Activated CD4-positive, alpha-beta T cell treated with anti-CD3 and anti-CD28 coated beads, Interleukin-2, amount 50 U/mL, for 4 hours (primary cell): Measurements from ENCODE around the gene NTN3.
"Not testable (repeated sequence)": the region's sequence is repeated elsewhere in the genome, so short reads cannot be mapped to it uniquely, and the experiment has no call there.

ENCODE experiments used
- DNase-seq, 2 experiments: peaks; one replicate each; pipeline ENCODE4 v3.0.0-alpha.2; 2020

NTN3 gene

GRCh38 chr16:2441143-2441804, 29.8 kb upstream of the NTN3 start:
- DNase-seq = not testable (repeated sequence)

GRCh38 chr16:2443555-2443954, 27.5 kb upstream of the NTN3 start:
- DNase-seq = no peak

- no peak for DNase-seq
These were observed 23.0 kb upstream of the NTN3 start for GRCh38 chr16:2447920-2448583.

- no peak for DNase-seq
These were observed 22.0 kb upstream of the NTN3 start for GRCh38 chr16:2449118-2449517.

GRCh38 chr16:2450535-2450934, 20.6 kb upstream of the NTN3 start:
- no peak for DNase-seq

- no peak for DNase-seq
These were observed 20.1 kb upstream of the NTN3 start for GRCh38 chr16:2450975-2451381.

GRCh38 chr16:2451851-2452320, 19.2 kb upstream of the NTN3 start:
- DNase-seq = no peak

- no peak for DNase-seq
These were observed 18.4 kb upstream of the NTN3 start for GRCh38 chr16:2452650-2453049.

GRCh38 chr16:2455081-2455845, 15.8 kb upstream of the NTN3 start:
- DNase-seq = no peak

- DNase-seq = no peak
These were observed 14.4 kb upstream of the NTN3 start for GRCh38 chr16:2456551-2457153.

- no peak for DNase-seq
These were observed 13.8 kb upstream of the NTN3 start for GRCh38 chr16:2457267-2457666.

- no peak for DNase-seq
These were observed 13.2 kb upstream of the NTN3 start for GRCh38 chr16:2457946-2458345.

- DNase-seq = no peak
These were observed 12.0 kb upstream of the NTN3 start for GRCh38 chr16:2458887-2459646.

- peak; percentile 95 to 97 for DNase-seq
These were observed 11.3 kb upstream of the NTN3 start, which contains the start of gene TEDC2 for GRCh38 chr16:2459647-2460390. TSS of gene TEDC2 (plus strand) at chr16:2460109. CDS start at chr16:2460145, 36 bp downstream.

GRCh38 chr16:2460391-2460713, 10.7 kb upstream of the NTN3 start:
- no peak for DNase-seq

- DNase-seq = no peak
These were observed 10.2 kb upstream of the NTN3 start for GRCh38 chr16:2460916-2461315.

- no peak for DNase-seq
These were observed 8.8 kb upstream of the NTN3 start for GRCh38 chr16:2462031-2462866.

- no peak for DNase-seq
These were observed 6.8 kb upstream of the NTN3 start for GRCh38 chr16:2464333-2464732.

- no peak for DNase-seq
These were observed 5.3 kb upstream of the NTN3 start for GRCh38 chr16:2465653-2466415.
